ENCODE measurements around the gene GALNTL6.

GALNTL6 gene

GRCh38 chr4:172980219-172980618, 1167.0 kb downstream of the GALNTL6 start:
- peak; percentile 52 for DNase-seq (ENCODE audit: low read depth)
- no peak overlapping the region for H3K4me3 ChIP-seq (ENCODE audit: control insufficient read depth, low read depth, low read length)
- TF ChIP-seq, protein P1, sequence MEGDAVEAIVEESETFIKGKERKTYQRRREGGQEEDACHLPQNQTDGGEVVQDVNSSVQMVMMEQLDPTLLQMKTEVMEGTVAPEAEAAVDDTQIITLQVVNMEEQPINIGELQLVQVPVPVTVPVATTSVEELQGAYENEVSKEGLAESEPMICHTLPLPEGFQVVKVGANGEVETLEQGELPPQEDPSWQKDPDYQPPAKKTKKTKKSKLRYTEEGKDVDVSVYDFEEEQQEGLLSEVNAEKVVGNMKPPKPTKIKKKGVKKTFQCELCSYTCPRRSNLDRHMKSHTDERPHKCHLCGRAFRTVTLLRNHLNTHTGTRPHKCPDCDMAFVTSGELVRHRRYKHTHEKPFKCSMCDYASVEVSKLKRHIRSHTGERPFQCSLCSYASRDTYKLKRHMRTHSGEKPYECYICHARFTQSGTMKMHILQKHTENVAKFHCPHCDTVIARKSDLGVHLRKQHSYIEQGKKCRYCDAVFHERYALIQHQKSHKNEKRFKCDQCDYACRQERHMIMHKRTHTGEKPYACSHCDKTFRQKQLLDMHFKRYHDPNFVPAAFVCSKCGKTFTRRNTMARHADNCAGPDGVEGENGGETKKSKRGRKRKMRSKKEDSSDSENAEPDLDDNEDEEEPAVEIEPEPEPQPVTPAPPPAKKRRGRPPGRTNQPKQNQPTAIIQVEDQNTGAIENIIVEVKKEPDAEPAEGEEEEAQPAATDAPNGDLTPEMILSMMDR (conservative IDR thresholded peaks at IDR 0.05; ENCODE audit: control insufficient read depth, insufficient read depth, low read depth, low read length): no peak

DNA sequence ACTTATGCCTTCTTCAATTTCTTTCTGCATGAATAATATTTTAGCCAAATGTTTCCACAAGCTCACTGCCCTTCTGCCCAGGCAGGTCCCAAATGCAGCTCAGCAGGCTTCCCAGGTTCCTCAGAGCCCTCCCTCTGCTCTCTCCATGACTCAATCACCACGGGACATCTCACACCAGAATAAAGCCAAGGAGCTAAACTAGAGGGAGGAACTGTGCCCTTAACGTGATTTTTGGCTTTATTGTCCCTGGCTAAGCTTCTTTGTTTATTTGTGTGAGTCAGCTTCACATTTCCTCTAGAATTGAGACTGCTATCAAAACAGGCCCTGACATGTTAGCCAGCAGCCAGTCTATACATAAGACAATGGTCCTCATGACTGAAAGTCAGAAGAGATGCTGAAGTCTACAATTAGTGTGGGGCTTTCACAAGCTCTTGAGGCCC, 1169.0 kb downstream of the GALNTL6 start:
- DNase-seq (ENCODE audit: low read depth): peak; percentile 97
- no peak overlapping the region for H3K4me3 ChIP-seq (ENCODE audit: control insufficient read depth, low read depth, low read length)
- TF ChIP-seq, protein P1 (conservative IDR thresholded peaks at IDR 0.05; ENCODE audit: control insufficient read depth, insufficient read depth, low read depth, low read length): no peak

- peak; percentile 85 for DNase-seq (ENCODE audit: low read depth)
- no peak overlapping the region for H3K4me3 ChIP-seq (ENCODE audit: control insufficient read depth, low read depth, low read length)
- TF ChIP-seq, protein P1 (conservative IDR thresholded peaks at IDR 0.05; ENCODE audit: control insufficient read depth, insufficient read depth, low read depth, low read length): no peak
Measured at GRCh38 chr4:172983014-172983413, 1169.8 kb downstream of the GALNTL6 start.

DNA sequence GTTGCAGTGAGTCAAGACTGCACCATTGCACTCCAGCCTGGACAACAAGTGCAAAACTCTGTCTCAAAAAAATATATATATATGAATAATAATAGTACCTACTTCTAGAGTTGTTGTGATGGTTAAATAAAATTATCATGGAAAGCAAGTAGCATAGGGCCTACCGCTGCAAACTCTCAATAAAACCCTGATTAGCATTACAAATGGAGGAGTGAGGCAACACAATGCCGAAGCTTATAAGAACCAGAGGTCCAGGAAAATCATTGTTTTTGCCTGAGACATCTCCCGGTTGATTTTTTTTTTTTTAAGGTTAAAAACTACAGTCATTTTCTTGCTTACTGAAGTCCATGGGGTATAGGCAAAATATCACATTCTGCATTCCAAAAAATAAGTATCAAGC, 1170.4 kb downstream of the GALNTL6 start:
- TF ChIP-seq, protein P1 (conservative IDR thresholded peaks at IDR 0.05; ENCODE audit: control insufficient read depth, insufficient read depth, low read depth, low read length): no peak
- no peak overlapping the region for H3K4me3 ChIP-seq (ENCODE audit: control insufficient read depth, low read depth, low read length)
- no peak for DNase-seq (ENCODE audit: low read depth)

DNA sequence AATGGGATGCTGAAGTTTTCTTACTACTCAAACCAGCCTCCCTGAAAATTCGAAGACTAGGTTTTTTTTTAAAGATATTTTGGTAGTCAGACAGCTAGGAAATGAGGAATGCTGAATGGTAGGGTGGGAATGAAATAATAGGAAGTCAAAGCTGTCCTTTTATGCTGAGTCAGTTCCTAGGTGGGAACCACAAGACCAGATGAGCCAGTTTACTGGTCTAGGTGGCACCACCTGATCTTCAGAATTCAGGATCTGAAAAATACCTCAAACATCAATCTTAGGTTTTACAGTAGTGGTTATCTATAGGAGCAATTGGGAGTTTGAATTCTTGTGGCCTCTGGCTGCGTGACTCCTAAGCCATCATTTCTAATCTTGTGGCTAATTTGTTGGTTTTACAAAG, 1172.3 kb downstream of the GALNTL6 start:
- TF ChIP-seq, protein P1 (conservative IDR thresholded peaks at IDR 0.05; ENCODE audit: control insufficient read depth, insufficient read depth, low read depth, low read length): no peak
- DNase-seq (ENCODE audit: low read depth): peak; percentile 8
- H3K4me3 ChIP-seq (ENCODE audit: control insufficient read depth, low read depth, low read length): no peak overlapping the region

DNA sequence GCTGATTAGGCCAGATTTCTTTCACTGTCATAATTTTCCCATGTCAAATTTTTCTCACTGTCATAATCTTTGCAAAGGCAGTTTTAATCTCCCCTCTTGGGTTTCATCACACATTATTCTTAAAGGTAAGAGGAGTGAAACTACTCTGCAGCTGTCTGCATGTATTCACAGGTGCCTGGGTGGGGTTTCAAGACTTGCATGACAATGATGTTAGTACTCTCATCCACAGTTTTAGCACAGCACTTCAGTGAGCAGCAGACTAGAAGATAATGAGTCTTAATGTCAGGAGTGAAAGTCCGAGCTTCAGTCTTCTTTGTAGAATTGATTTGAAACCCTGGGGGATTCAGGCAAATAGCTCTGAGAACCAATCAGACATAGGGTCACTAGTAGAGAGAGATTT, 1172.9 kb downstream of the GALNTL6 start:
- TF ChIP-seq, protein P1 (conservative IDR thresholded peaks at IDR 0.05; ENCODE audit: control insufficient read depth, insufficient read depth, low read depth, low read length): no peak
- no peak overlapping the region for H3K4me3 ChIP-seq (ENCODE audit: control insufficient read depth, low read depth, low read length)
- no peak for DNase-seq (ENCODE audit: low read depth)
